Measurements from ENCODE around the gene OBSL1.

DNA sequence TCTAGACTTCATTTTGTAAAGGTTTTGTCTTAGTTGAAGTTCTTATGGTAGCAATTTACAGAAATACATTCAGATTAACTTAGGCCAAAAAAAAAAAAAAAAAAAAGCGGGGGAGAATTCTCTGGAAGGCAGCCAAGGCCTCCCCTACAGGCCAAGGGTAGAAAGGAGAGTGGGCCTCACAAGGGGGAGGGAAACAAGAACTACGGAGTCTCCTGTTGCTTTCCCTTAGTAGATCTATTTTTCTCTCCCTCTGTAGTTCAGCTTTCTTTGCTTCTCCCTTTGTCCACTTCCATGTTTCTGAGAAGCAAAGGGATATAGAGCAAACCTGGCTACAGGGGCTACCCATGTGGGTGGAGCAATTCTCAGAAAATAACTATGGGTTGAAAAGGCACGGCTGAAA lies 23.9 kb upstream of the OBSL1 start:
- TF ChIP-seq, protein P1, sequence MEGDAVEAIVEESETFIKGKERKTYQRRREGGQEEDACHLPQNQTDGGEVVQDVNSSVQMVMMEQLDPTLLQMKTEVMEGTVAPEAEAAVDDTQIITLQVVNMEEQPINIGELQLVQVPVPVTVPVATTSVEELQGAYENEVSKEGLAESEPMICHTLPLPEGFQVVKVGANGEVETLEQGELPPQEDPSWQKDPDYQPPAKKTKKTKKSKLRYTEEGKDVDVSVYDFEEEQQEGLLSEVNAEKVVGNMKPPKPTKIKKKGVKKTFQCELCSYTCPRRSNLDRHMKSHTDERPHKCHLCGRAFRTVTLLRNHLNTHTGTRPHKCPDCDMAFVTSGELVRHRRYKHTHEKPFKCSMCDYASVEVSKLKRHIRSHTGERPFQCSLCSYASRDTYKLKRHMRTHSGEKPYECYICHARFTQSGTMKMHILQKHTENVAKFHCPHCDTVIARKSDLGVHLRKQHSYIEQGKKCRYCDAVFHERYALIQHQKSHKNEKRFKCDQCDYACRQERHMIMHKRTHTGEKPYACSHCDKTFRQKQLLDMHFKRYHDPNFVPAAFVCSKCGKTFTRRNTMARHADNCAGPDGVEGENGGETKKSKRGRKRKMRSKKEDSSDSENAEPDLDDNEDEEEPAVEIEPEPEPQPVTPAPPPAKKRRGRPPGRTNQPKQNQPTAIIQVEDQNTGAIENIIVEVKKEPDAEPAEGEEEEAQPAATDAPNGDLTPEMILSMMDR (IDR thresholded peaks at IDR 0.05), result no peak
- no peak for TF ChIP-seq POLR2A (IDR thresholded peaks at IDR 0.05)
